ENCODE results near the gene MAGI3.

DNA sequence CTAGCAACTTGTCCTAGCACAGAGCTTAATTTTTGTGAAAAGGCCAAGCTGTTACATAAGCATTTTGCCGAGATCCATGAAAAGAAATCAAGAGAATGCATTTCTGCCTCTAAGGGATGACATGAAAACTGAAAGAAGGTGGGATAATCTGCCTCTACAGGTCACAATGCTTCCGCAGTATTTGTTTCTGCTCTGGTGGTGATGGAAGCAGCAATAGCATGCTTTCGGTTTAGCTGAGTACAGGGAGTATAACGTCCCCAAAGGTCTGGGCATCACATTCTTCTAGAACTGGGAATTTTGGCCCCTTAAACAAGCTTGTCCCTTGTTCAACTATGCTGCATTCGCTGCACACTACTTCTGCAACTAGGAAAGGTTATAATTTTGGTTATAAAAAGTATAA is 14.4 kb upstream of the MAGI3 start:
- TF ChIP-seq POLR2A (IDR thresholded peaks at IDR 0.05), result no peak
- TF ChIP-seq, protein P1, sequence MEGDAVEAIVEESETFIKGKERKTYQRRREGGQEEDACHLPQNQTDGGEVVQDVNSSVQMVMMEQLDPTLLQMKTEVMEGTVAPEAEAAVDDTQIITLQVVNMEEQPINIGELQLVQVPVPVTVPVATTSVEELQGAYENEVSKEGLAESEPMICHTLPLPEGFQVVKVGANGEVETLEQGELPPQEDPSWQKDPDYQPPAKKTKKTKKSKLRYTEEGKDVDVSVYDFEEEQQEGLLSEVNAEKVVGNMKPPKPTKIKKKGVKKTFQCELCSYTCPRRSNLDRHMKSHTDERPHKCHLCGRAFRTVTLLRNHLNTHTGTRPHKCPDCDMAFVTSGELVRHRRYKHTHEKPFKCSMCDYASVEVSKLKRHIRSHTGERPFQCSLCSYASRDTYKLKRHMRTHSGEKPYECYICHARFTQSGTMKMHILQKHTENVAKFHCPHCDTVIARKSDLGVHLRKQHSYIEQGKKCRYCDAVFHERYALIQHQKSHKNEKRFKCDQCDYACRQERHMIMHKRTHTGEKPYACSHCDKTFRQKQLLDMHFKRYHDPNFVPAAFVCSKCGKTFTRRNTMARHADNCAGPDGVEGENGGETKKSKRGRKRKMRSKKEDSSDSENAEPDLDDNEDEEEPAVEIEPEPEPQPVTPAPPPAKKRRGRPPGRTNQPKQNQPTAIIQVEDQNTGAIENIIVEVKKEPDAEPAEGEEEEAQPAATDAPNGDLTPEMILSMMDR (IDR thresholded peaks at IDR 0.05), result no peak
